ENCODE data around the gene COL5A3.

Gene COL5A3

GRCh38 chr19:9972103-9972502 is 38.2 kb downstream of the COL5A3 start:
- Mint-ChIP-seq H3K4me1 (ENCODE audit: low read depth) (no peaks in the 10 kb centered on the region), H3K4me3 (no peak overlapping the region), H3K36me3 (ENCODE audit: low read depth) (no peaks in the 10 kb centered on the region), H3K27me3 (peaks cover 15% of the 10 kb centered on the region), H3K27ac (no peak overlapping the region), H3K9me3 (no peaks in the 10 kb centered on the region)
- intact Hi-C loops (cut with micrococcal nuclease) = no loop called here

GRCh38 chr19:9971166-9971897 is 39.0 kb downstream of the COL5A3 start:
- H3K27ac Mint-ChIP-seq = no peak overlapping the region
- no peaks in the 10 kb centered on the region for H3K9me3 Mint-ChIP-seq
- H3K4me3 Mint-ChIP-seq = no peak overlapping the region
- peaks cover 22% of the 10 kb centered on the region for H3K27me3 Mint-ChIP-seq
- H3K4me1 Mint-ChIP-seq (ENCODE audit: low read depth) = no peaks in the 10 kb centered on the region
- intact Hi-C loops (cut with micrococcal nuclease) = no loop called here
- no peaks in the 10 kb centered on the region for H3K36me3 Mint-ChIP-seq (ENCODE audit: low read depth)

GRCh38 chr19:9970481-9970880 is 39.8 kb downstream of the COL5A3 start:
- Mint-ChIP-seq H3K36me3 (ENCODE audit: low read depth) (no peaks in the 10 kb centered on the region), H3K4me3 (no peak overlapping the region), H3K27ac (no peak overlapping the region), H3K9me3 (no peaks in the 10 kb centered on the region), H3K4me1 (ENCODE audit: low read depth) (no peaks in the 10 kb centered on the region), H3K27me3 (peaks cover 31% of the 10 kb centered on the region)
- intact Hi-C loops (cut with micrococcal nuclease) = no loop called here

DNA sequence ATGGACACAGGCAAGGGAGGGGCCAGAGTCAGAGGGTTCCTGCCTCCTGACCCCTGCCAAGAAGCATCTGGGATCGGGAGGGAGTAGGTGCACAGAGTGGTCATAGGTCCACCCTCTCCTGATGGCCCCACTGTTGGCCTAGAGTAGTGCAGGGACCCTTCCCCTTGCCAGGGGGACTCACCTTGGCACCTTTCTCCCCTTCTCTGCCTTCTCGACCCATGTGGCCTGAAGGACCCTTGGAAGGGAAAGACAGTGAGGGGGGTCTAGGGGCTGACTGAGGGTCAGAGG is 40.7 kb downstream of the COL5A3 start:
- H3K4me3 Mint-ChIP-seq = no peak overlapping the region
- H3K36me3 Mint-ChIP-seq (ENCODE audit: low read depth) = no peaks in the 10 kb centered on the region
- H3K4me1 Mint-ChIP-seq (ENCODE audit: low read depth) = no peaks in the 10 kb centered on the region
- peaks cover 36% of the 10 kb centered on the region for H3K27me3 Mint-ChIP-seq
- H3K27ac Mint-ChIP-seq = no peak overlapping the region
- intact Hi-C loops (cut with micrococcal nuclease) = no loop called here
- H3K9me3 Mint-ChIP-seq = no peaks in the 10 kb centered on the region

DNA sequence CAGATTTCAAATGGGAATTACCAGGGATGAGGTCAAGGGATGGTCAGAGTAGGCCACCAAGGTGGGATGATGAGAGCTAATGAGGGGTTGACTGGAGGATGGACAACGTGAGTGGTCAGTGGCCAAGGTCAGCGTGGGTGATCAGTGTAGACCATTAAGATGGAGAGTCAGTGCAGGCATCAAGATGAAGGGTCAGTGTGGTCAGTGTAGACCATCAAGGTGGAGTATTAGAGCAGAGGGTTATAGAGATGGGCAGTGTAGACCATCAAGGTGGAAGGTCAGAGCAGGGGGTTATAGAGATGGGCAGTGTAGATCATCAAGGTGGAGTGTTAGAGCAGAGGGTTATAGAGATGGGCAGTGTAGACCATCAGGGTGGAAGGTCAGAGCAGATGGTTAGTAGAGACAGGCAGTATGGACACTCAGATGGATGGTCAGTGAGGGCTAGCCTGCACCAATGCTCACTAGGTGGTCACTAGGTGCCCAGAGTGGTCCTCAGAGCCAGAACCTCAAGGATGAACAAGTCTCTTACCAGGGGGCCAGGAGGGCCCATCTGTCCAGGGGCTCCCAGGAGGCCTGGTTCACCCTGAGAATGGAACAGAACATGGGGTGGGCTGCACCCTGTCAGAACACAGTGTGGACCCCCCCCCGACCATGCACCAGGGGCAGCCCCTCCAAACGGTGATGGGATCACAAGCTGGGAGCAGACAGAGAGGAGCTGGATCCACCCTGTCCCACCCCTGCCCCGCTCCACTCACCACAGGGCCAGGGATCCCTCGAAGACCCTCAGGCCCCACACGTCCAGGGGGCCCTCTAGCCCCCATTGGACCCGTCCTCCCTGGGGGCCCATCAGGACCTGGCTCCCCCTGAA is 41.2 kb downstream of the COL5A3 start:
- H3K27ac Mint-ChIP-seq = no peak overlapping the region
- intact Hi-C loops (cut with micrococcal nuclease) = no loop called here
- H3K36me3 Mint-ChIP-seq (ENCODE audit: low read depth) = no peaks in the 10 kb centered on the region

GRCh38 chr19:9967326-9967725 is 43.0 kb downstream of the COL5A3 start:
- Mint-ChIP-seq H3K36me3 (ENCODE audit: low read depth) (no peaks in the 10 kb centered on the region), H3K4me3 (no peak overlapping the region), H3K9me3 (no peaks in the 10 kb centered on the region), H3K27me3 (peaks cover 43% of the 10 kb centered on the region), H3K27ac (no peak overlapping the region), H3K4me1 (ENCODE audit: low read depth) (no peaks in the 10 kb centered on the region)
- intact Hi-C loops (cut with micrococcal nuclease) = no loop called here

More for the DNA sequence above, 41.2 kb downstream of the COL5A3 start:
- Mint-ChIP-seq H3K27me3 (peaks cover 36% of the 10 kb centered on the region), H3K4me3 (no peak overlapping the region), H3K9me3 (no peaks in the 10 kb centered on the region), H3K4me1 (ENCODE audit: low read depth) (no peaks in the 10 kb centered on the region)

DNA sequence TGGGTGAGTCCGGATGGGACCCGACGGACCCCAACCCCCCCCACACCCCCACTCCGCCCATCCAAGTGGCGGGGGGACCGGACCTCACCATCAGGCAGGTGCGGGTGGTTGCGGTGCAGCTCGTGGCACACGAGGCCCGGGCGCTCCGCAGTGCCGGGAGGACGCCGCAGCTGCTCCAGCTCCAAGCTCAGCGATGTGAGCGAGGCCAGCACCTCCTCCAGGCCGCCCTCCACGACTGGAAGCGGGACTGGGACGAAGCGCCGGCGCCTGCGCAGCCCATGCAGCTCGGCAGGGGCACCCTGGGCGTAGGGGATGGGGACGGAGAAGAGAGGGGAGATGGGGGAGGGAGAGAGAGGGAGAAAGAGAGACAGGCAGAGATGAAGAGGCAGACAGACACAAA is 43.9 kb downstream of the COL5A3 start:
- Mint-ChIP-seq H3K4me1 (ENCODE audit: low read depth) (no peaks in the 10 kb centered on the region), H3K36me3 (ENCODE audit: low read depth) (no peaks in the 10 kb centered on the region), H3K27me3 (peaks cover 44% of the 10 kb centered on the region), H3K9me3 (no peaks in the 10 kb centered on the region), H3K27ac (no peak overlapping the region), H3K4me3 (no peak overlapping the region)
- intact Hi-C loops (cut with micrococcal nuclease) = no loop called here

DNA sequence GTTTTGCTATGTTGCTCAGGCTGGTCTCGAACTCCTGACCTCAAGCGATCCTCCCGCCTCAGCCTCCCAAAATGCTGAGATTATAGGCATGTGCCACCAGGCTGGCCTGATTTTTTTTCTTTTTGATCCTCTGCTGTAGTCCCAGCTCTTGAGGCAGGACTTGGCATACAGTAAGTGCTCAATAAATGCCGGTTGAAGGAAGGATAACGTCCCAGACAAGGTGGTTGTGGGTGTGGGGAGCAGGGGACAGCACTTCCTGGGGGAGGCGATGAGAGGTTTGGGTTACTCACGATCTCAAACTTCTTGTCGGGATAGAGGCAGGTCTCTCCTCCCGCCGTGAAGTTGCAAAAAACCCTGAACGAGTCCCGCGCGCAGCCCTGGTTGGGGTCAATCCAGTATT is 44.3 kb downstream of the COL5A3 start:
- Mint-ChIP-seq H3K27me3 (peaks cover 44% of the 10 kb centered on the region), H3K9me3 (no peaks in the 10 kb centered on the region), H3K36me3 (ENCODE audit: low read depth) (no peaks in the 10 kb centered on the region), H3K27ac (no peak overlapping the region), H3K4me1 (ENCODE audit: low read depth) (no peaks in the 10 kb centered on the region), H3K4me3 (no peak overlapping the region)
- intact Hi-C loops (cut with micrococcal nuclease) = no loop called here

- no peaks in the 10 kb centered on the region for H3K36me3 Mint-ChIP-seq (ENCODE audit: low read depth)
- no peaks in the 10 kb centered on the region for H3K9me3 Mint-ChIP-seq
- H3K4me1 Mint-ChIP-seq (ENCODE audit: low read depth) = no peaks in the 10 kb centered on the region
- intact Hi-C loops (cut with micrococcal nuclease) = no loop called here
- no peak overlapping the region for H3K4me3 Mint-ChIP-seq
- H3K27ac Mint-ChIP-seq = no peak overlapping the region
- H3K27me3 Mint-ChIP-seq = peaks cover 49% of the 10 kb centered on the region
Observed at GRCh38 chr19:9962623-9963290, 47.5 kb downstream of the COL5A3 start.

DNA sequence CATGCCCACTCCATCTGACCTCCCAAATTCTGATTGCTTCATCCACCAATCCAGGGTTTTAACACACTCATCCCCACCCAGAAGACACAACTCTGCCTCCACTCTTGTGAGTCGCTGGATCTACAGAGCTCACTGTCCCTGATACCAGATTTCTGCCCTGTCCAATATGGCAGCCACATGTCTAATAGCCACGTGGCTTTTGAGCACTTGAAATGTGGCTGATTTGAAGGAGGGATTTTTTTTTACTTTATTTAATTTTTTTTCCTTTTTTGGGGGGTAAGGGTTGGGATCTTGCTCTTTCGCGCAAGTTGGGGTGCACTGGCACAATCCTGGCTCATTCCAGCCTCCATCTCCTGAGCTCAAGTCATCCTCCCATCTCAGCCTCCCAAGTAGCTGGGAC is 49.2 kb downstream of the COL5A3 start:
- H3K27me3 Mint-ChIP-seq = peaks cover 34% of the 10 kb centered on the region
- intact Hi-C loops (cut with micrococcal nuclease) = no loop called here
- H3K27ac Mint-ChIP-seq = no peak overlapping the region
- H3K4me3 Mint-ChIP-seq = no peak overlapping the region
- no peaks in the 10 kb centered on the region for H3K4me1 Mint-ChIP-seq (ENCODE audit: low read depth)
- no peaks in the 10 kb centered on the region for H3K9me3 Mint-ChIP-seq
- no peaks in the 10 kb centered on the region for H3K36me3 Mint-ChIP-seq (ENCODE audit: low read depth)

- H3K9me3 Mint-ChIP-seq = no peaks in the 10 kb centered on the region
- peaks cover 23% of the 10 kb centered on the region for H3K27me3 Mint-ChIP-seq
- no peak overlapping the region for H3K4me3 Mint-ChIP-seq
- no peak overlapping the region for H3K27ac Mint-ChIP-seq
- H3K4me1 Mint-ChIP-seq (ENCODE audit: low read depth) = no peaks in the 10 kb centered on the region
- intact Hi-C loops (cut with micrococcal nuclease) = no loop called here
- no peaks in the 10 kb centered on the region for H3K36me3 Mint-ChIP-seq (ENCODE audit: low read depth)
Observed at GRCh38 chr19:9958379-9958821, 51.9 kb downstream of the COL5A3 start.

GRCh38 chr19:9956956-9957355 is 53.3 kb downstream of the COL5A3 start:
- Mint-ChIP-seq H3K27me3 (peaks cover 27% of the 10 kb centered on the region), H3K4me3 (no peak overlapping the region), H3K36me3 (ENCODE audit: low read depth) (no peaks in the 10 kb centered on the region), H3K27ac (no peak overlapping the region), H3K9me3 (no peaks in the 10 kb centered on the region), H3K4me1 (ENCODE audit: low read depth) (no peaks in the 10 kb centered on the region)
- intact Hi-C loops (cut with micrococcal nuclease) = no loop called here

GRCh38 chr19:9953802-9954542 is 56.3 kb downstream of the COL5A3 start:
- intact Hi-C loops (cut with micrococcal nuclease) = no loop called here
- no peaks in the 10 kb centered on the region for H3K4me1 Mint-ChIP-seq (ENCODE audit: low read depth)
- no peaks in the 10 kb centered on the region for H3K9me3 Mint-ChIP-seq
- no peaks in the 10 kb centered on the region for H3K36me3 Mint-ChIP-seq (ENCODE audit: low read depth)
- no peak overlapping the region for H3K4me3 Mint-ChIP-seq
- peaks cover 16% of the 10 kb centered on the region for H3K27me3 Mint-ChIP-seq
- no peak overlapping the region for H3K27ac Mint-ChIP-seq

DNA sequence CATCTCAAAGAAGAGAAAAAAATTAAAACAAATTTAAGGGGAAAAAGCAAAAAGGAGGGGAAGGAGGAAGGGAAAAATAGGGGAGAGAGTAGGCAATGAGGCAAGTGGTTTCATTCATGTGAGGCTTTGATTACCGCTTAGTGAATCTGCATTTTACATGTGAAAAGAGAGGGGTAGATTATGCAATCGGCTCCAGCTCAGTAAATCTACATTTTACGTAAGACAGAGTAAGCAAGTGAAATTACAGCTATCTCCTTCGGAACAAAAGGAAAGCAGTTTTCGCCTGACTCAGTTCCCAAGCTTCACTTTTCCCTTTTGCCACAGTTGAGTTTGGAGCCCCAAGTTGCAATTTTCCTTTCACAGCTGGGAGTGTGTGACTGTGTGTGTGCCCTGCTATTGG is 58.0 kb downstream of the COL5A3 start:
- H3K4me1 Mint-ChIP-seq (ENCODE audit: low read depth) = no peaks in the 10 kb centered on the region
- peaks cover 12% of the 10 kb centered on the region for H3K27me3 Mint-ChIP-seq
- H3K9me3 Mint-ChIP-seq = no peaks in the 10 kb centered on the region
- intact Hi-C loops (cut with micrococcal nuclease) = no loop called here
- H3K4me3 Mint-ChIP-seq = no peak overlapping the region
- no peak overlapping the region for H3K27ac Mint-ChIP-seq
- no peaks in the 10 kb centered on the region for H3K36me3 Mint-ChIP-seq (ENCODE audit: low read depth)
